IMR-90 (cell line): Measurements from ENCODE around the gene ZNF335. TPM values are rescaled to one million over a fixed set of nuclear protein-coding genes. Genes with fewer than 3 reads are reported as not detected.

Source experiments
- ATAC-seq: fragments of 200-7000 bp; cut with Tn5 transposase; 2 replicates; pipeline ENCODE4 v1.9.1; 2020; ENCODE audit warnings: low read depth, mild to moderate bottlenecking, moderate library complexity
- BruUV-seq: library from RNA; stranded (reverse); fragments of 400-500 nt; replicated peaks from 2 replicates; lab custom pipeline; 2021; lab: Mats Ljungman, UMichigan
- CTCF ChIA-PET: fragments of 300-600 bp; formaldehyde crosslinking; extraction: SDS; loops from one replicate; lab custom pipeline; 2021; ENCODE audit warnings: antibody characterized with exemption; lab: Yijun Ruan, JAX
- POLR2A ChIA-PET: fragments of 300-600 bp; sonication (Branson Sonifier 250); formaldehyde crosslinking; loops from one replicate; lab custom pipeline; 2022; ENCODE audit warnings: antibody characterized with exemption; ENCODE audit not compliant: unreplicated experiment; lab: Charles Lee
- DNase-seq: peaks from one replicate; pipeline ENCODE4 v3.0.0; 2013
- H2AFZ ChIP-seq: replicated peaks from 2 replicates; pipeline ENCODE3; 2013; ENCODE audit warnings: low read length, mild to moderate bottlenecking; ENCODE audit not compliant: poor library complexity
- H2AK5ac ChIP-seq: 2 replicates; pipeline ENCODE4 v1.6.1; 2013; ENCODE audit warnings: low read depth, low read length, inconsistent platforms
- H2AK9ac ChIP-seq: replicated peaks from 2 replicates; pipeline ENCODE3; 2013; ENCODE audit warnings: mild to moderate bottlenecking, low read depth, low read length, moderate library complexity; ENCODE audit not compliant: poor library complexity
- H2BK120ac ChIP-seq: 2 replicates; pipeline ENCODE4 v1.6.1; 2013; ENCODE audit warnings: low read depth, low read length, inconsistent platforms
- H2BK15ac ChIP-seq: 3 replicates; pipeline ENCODE4 v1.6.1; 2013; ENCODE audit warnings: low read depth, low read length, inconsistent platforms
- H2BK20ac ChIP-seq: 2 replicates; pipeline ENCODE4 v1.6.1; 2013; ENCODE audit warnings: low read depth, mild to moderate bottlenecking, inconsistent platforms, low read length, moderate library complexity
- H2BK5ac ChIP-seq: 2 replicates; pipeline ENCODE4 v1.6.1; 2013; ENCODE audit warnings: mild to moderate bottlenecking, low read depth, low read length, inconsistent platforms; ENCODE audit not compliant: poor library complexity, severe bottlenecking
- H3K14ac ChIP-seq: replicated peaks from 2 replicates; pipeline ENCODE4 v1.6.1; 2013; ENCODE audit warnings: low read depth, low read length, inconsistent platforms
- H3K18ac ChIP-seq: 2 replicates; pipeline ENCODE4 v1.6.1; 2013; ENCODE audit warnings: low read depth, low read length, control low read depth
- H3K23ac ChIP-seq: 2 replicates; pipeline ENCODE4 v1.6.1; 2013; ENCODE audit warnings: low read depth, low read length, inconsistent platforms
- H3K27ac ChIP-seq: 2 replicates; pipeline ENCODE4 v1.5.1; 2013; ENCODE audit warnings: mild to moderate bottlenecking, control low read depth, low read length; ENCODE audit not compliant: insufficient read depth
- H3K27me3 ChIP-seq: 2 replicates; pipeline ENCODE4 v1.6.1; 2013; ENCODE audit warnings: low read length; ENCODE audit not compliant: control insufficient read depth, insufficient read depth
- H3K36me3 ChIP-seq: 2 replicates; pipeline ENCODE4 v1.6.1; 2013; ENCODE audit warnings: low read length, mixed read lengths; ENCODE audit not compliant: control insufficient read depth, insufficient read depth
- H3K4ac ChIP-seq: 2 replicates; pipeline ENCODE4 v1.6.1; 2013; ENCODE audit warnings: low read depth, low read length, inconsistent platforms
- H3K4me1 ChIP-seq: 2 replicates; pipeline ENCODE4 v1.6.1; 2013; ENCODE audit warnings: low read length, mixed read lengths; ENCODE audit not compliant: control insufficient read depth, insufficient read depth
- H3K4me2 ChIP-seq: 2 replicates; pipeline ENCODE4 v1.6.1; 2013; ENCODE audit warnings: low read depth, mild to moderate bottlenecking, control low read depth, low read length, moderate library complexity
- H3K4me3 ChIP-seq: 2 replicates; pipeline ENCODE4 v1.5.1; 2013; ENCODE audit warnings: low read depth, mild to moderate bottlenecking, control low read depth, low read length, moderate library complexity; ENCODE audit not compliant: insufficient read depth
- H3K56ac ChIP-seq: 2 replicates; pipeline ENCODE4 v1.6.1; 2013; ENCODE audit warnings: low read length, inconsistent platforms; ENCODE audit not compliant: insufficient read depth; ENCODE audit errors: extremely low read depth
- H3K79me1 ChIP-seq, 2 experiments: 2 replicates each; pipeline ENCODE4 v1.6.1; 2013; ENCODE audit warnings: low read length in 2 of 2, inconsistent platforms in 1 of 2, low read depth in 1 of 2
- H3K9ac ChIP-seq: 2 replicates; pipeline ENCODE4 v1.6.1; 2013; ENCODE audit warnings: low read depth, low read length, control low read depth
- H3K9me1 ChIP-seq: 2 replicates; pipeline ENCODE4 v1.6.1; 2013; ENCODE audit warnings: low read length, inconsistent platforms; ENCODE audit not compliant: insufficient read depth
- H3K9me3 ChIP-seq: 2 replicates; pipeline ENCODE4 v1.6.1; 2013; ENCODE audit warnings: low read length; ENCODE audit not compliant: control insufficient read depth, insufficient read depth
- H4K20me1 ChIP-seq: 2 replicates; pipeline ENCODE4 v1.6.1; 2013; ENCODE audit warnings: low read length, inconsistent platforms; ENCODE audit not compliant: insufficient read depth
- H4K5ac ChIP-seq: 2 replicates; pipeline ENCODE4 v1.6.1; 2013; ENCODE audit warnings: mild to moderate bottlenecking, low read depth, low read length, control low read depth
- H4K8ac ChIP-seq, 2 experiments: 2 replicates each; pipeline ENCODE4 v1.6.1; 2013; ENCODE audit warnings: low read depth in 2 of 2, low read length in 2 of 2, control low read depth in 1 of 2, inconsistent platforms in 1 of 2
- H4K91ac ChIP-seq: 2 replicates; pipeline ENCODE4 v1.6.1; 2013; ENCODE audit warnings: low read depth, low read length, inconsistent platforms; ENCODE audit not compliant: insufficient read depth
- BHLHE40 ChIP-seq: fragments of 150-350 bp; IDR thresholded peaks from 2 replicates; pipeline ENCODE4 v1.6.1; 2016; ENCODE audit warnings: mild to moderate bottlenecking, low read depth, low read length
- CEBPB ChIP-seq: IDR thresholded peaks from 2 replicates; pipeline ENCODE4 v1.6.1; 2012; ENCODE audit warnings: low read depth, low read length, improper control_type of control experiment
- MAFK ChIP-seq: IDR thresholded peaks from 2 replicates; pipeline ENCODE4 v1.6.1; 2012; ENCODE audit warnings: low read depth, low read length, improper control_type of control experiment
- WGBS, 2 experiments: methylation state at CpG; one replicate each; pipeline versions ENCODE4 v1.1.5 to v1.1.7; 2013; ENCODE audit warnings: missing lambda C conversion rate in 2 of 2; ENCODE audit not compliant: insufficient read length in 1 of 2; ENCODE audit errors: extremely low coverage in 2 of 2; 5-methylcytosine and 5-hydroxymethylcytosine counted together
- dilution Hi-C: fragments of 300-500 bp; cut with HindIII; formaldehyde crosslinking; loops from one replicate; pipeline ENCODE4 v1.14.3; 2018; ENCODE audit warnings: low sequenced_read_pairs; ENCODE audit not compliant: unreplicated experiment
- in situ Hi-C: fragments of 300-500 bp; cut with MboI; formaldehyde crosslinking; loops from 3 replicates; pipeline ENCODE4 v1.14.3; 2019; ENCODE audit warnings: low sequenced_read_pairs, inconsistent platforms, mixed read lengths
- intact Hi-C: fragments of 100-400 bp; cut with micrococcal nuclease; formaldehyde crosslinking; loops from 2 replicates; pipeline ENCODE4 v1.10.0; 2022
- polyA plus RNA-seq, 3 experiments: library from polyadenylated mRNA; depleted of rRNA; stranded (reverse); fragments of >200 nt; gene quantifications; 2 replicates each; pipeline ENCODE4 v1.2.3, GENCODE V29; 2012; ENCODE audit warnings: low replicate concordance in 1 of 3
- total RNA-seq: library from RNA; depleted of rRNA; stranded (reverse); fragments of >200 nt; gene quantifications from 2 replicates; pipeline ENCODE4 v1.2.3, GENCODE V29; 2012
- TF ChIP-seq, protein P1 (sequence below): fragments of 150-350 bp; IDR thresholded peaks from 2 replicates; pipeline ENCODE4 v1.6.1; 2017; ENCODE audit warnings: mild to moderate bottlenecking, antibody characterized with exemption, low read length, low read depth

Gene ZNF335
- total and polyA plus RNA-seq, 2 of the 4 experiments (the other 2 are of a cell fraction), result 11.8 to 17.8 TPM

DNA sequence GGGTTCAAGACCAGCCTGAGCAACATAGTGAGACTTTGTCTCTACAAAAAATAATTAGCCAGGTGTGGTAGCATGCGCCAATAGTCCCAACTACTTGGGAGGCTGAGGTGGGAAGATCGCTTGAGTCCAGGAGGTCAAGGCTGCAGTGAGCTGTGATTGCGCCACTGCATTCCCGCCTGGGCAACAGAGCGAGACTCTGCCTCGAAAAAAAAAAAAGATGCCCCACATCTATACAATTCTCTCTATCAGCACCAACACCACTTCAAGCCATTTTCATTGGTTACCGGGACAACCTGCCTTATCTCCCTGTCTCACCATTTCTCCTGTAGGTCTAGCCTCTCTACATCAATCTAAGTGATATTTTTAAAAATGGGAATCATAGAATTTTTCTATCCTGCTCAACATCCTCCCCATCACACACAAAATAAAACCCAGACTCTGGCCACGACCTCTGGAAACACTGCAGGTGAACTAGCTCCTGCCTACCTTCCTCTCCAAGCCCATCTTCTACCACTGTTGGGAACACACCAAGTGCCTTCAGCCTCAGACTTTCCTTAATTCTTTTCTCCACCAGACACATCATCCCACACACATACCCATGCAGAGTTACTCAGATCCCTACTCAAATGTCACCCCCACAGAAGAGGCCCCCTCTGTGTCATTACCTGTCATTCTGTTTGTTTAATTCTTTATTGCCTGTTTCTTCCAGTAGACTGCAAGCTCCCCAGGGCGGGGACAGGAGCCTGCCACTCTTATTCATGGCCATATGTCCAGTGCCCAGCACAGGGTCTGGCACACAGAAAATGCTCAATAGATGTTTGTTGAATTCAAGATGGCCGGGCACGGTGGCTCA lies 50.4 kb downstream of the ZNF335 start:
- no peaks in the 10 kb centered on the region for H4K20me1 ChIP-seq
- no TSS peak for BruUV-seq
- TF ChIP-seq, protein P1, sequence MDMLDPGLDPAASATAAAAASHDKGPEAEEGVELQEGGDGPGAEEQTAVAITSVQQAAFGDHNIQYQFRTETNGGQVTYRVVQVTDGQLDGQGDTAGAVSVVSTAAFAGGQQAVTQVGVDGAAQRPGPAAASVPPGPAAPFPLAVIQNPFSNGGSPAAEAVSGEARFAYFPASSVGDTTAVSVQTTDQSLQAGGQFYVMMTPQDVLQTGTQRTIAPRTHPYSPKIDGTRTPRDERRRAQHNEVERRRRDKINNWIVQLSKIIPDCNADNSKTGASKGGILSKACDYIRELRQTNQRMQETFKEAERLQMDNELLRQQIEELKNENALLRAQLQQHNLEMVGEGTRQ, result no peak
- no peak for TF ChIP-seq BHLHE40
- TF ChIP-seq CEBPB, result 0 out of 2 replicates have a peak, but pooled peaks have one; percentile 1
- TF ChIP-seq MAFK, result no peak
- no peak overlapping the region for H4K91ac ChIP-seq
- no peak overlapping the region for H4K8ac ChIP-seq
- no peaks in the 10 kb centered on the region for H3K9me3 ChIP-seq
- no peak overlapping the region for H2BK20ac ChIP-seq
- no peak overlapping the region for H2AK5ac ChIP-seq
- no peaks in the 10 kb centered on the region for H3K79me1 ChIP-seq
- H3K23ac ChIP-seq, result no peak overlapping the region
- H2BK120ac ChIP-seq, result no peak overlapping the region
- H3K14ac ChIP-seq, result no peak overlapping the region
- H3K56ac ChIP-seq, result no peak overlapping the region
- 80% methylated on average over 4 of the region's 11 CpGs; no CpG with 5 or more reads in 1 of the 2 experiments for WGBS, 2 experiments
- H2AFZ ChIP-seq, result no peak overlapping the region
- no peak overlapping the region for H3K9ac ChIP-seq
- H3K36me3 ChIP-seq, result no peaks in the 10 kb centered on the region
- no peaks in the 10 kb centered on the region for H3K27me3 ChIP-seq
- DNase-seq (peak; percentile 30), ATAC-seq (no peak)
- no peak overlapping the region for H2BK5ac ChIP-seq
- POLR2A ChIA-PET, result interaction anchor here (0.6 kb wide), 1 partner anchor 9 kb away, joined by 3 read pairs; no protein-coding TSS in a partner anchor
- H3K4me2 ChIP-seq, result no peak overlapping the region
- H3K4ac ChIP-seq, result no peak overlapping the region
- H3K4me3 ChIP-seq, result no peak overlapping the region
- no peak overlapping the region for H4K5ac ChIP-seq
- H3K4me1 ChIP-seq, result peaks cover 30% of the 10 kb centered on the region
- in situ Hi-C loops, result loop anchor here (25.0 kb wide), 1 partner anchor 584 kb away; the partner anchor contains the start of gene SDC4
- CTCF ChIA-PET, result interaction anchor here (0.7 kb wide), 1 partner anchor 25 kb away, joined by 4 read pairs; no protein-coding TSS in a partner anchor
- no peaks in the 10 kb centered on the region; the same call in 1 of the 2 replicates for H3K9me1 ChIP-seq
- no peak overlapping the region for H3K27ac ChIP-seq
- H3K18ac ChIP-seq, result no peak overlapping the region; the same call in 1 of the 2 replicates
- intact Hi-C loops, result no loop called here
- no peak overlapping the region for H2BK15ac ChIP-seq
- H2AK9ac ChIP-seq, result no peak overlapping the region
- dilution Hi-C loops, result no loop called here
